SK-N-SH (cell line): ENCODE data around the gene SEC14L5. TPM values are rescaled to one million over a fixed set of nuclear protein-coding genes. Genes with fewer than 3 reads are reported as not detected.

ENCODE experiments used
- CTCF ChIA-PET: fragments of 300-600, 350-600 bp; formaldehyde crosslinking; extraction: SDS; loops from one replicate; lab custom pipeline; 2021; lab: Yijun Ruan, JAX
- POLR2A ChIA-PET: fragments of 350-600 bp; sonication (Branson Sonifier 250); formaldehyde crosslinking; extraction: SDS; loops from one replicate; lab custom pipeline; 2020; ENCODE audit warnings: antibody characterized with exemption, inconsistent platforms; lab: Yijun Ruan, JAX
- DNase-seq: peaks from one replicate; pipeline ENCODE4 v3.0.0; 2012
- H2AFZ ChIP-seq: fragments of 200-600 bp; sonication (generic); 2 replicates; pipeline ENCODE4 v1.8.1; 2016; ENCODE audit warnings: antibody characterized with exemption, mild to moderate bottlenecking, low read depth
- H3F3A ChIP-seq: fragments of 200-600 bp; sonication (generic); replicated peaks from 2 replicates; pipeline ENCODE3; 2016; ENCODE audit warnings: antibody characterized with exemption, mild to moderate bottlenecking; ENCODE audit not compliant: insufficient read depth
- H3K27ac ChIP-seq, 2 experiments: fragments of 200-500 bp in 1 of 2; fragments of 200-600 bp in 1 of 2; sonication (Bioruptor generic) in 1 of 2; sonication (generic), shearing (Covaris generic) in 1 of 2; 2 replicates each; pipeline versions ENCODE4 v1.5.1 to v1.6.1; 2014 to 2016; ENCODE audit warnings: low read depth in 2 of 2, inconsistent platforms in 1 of 2, low read length in 1 of 2, mild to moderate bottlenecking in 1 of 2, mixed read lengths in 1 of 2
- H3K27me3 ChIP-seq: fragments of 200-600 bp; sonication (generic), shearing (Covaris generic); 2 replicates; pipeline ENCODE4 v1.6.1; 2016; ENCODE audit warnings: mixed run types; ENCODE audit not compliant: insufficient read depth
- H3K36me3 ChIP-seq, 2 experiments: fragments of 200-500 bp in 1 of 2; fragments of 200-600 bp in 1 of 2; sonication (Bioruptor generic) in 1 of 2; sonication (generic) in 1 of 2; replicated peaks in 1 of 2; 2 replicates each; pipeline versions ENCODE3 to v1.5.1; 2014 to 2016; ENCODE audit warnings: low read length in 1 of 2, mild to moderate bottlenecking in 1 of 2; ENCODE audit not compliant: insufficient read depth in 2 of 2, control insufficient read depth in 1 of 2
- H3K4me1 ChIP-seq, 2 experiments: fragments of 200-500 bp in 1 of 2; fragments of 200-600 bp in 1 of 2; sonication (Bioruptor generic) in 1 of 2; sonication (generic), shearing (Covaris generic) in 1 of 2; 2 replicates each; pipeline versions ENCODE4 v1.5.1 to v1.6.1; 2014 to 2016; ENCODE audit warnings: low read depth in 1 of 2, low read length in 1 of 2, mixed run types in 1 of 2; ENCODE audit not compliant: insufficient read depth in 2 of 2, control insufficient read depth in 1 of 2
- H3K4me2 ChIP-seq: fragments of 200-600 bp; sonication (generic), shearing (Covaris generic); 2 replicates; pipeline ENCODE4 v1.6.1; 2017; ENCODE audit warnings: mixed run types
- H3K4me3 ChIP-seq, 2 experiments: fragments of 200-500 bp in 1 of 2; fragments of 200-600 bp in 1 of 2; sonication (Bioruptor generic) in 1 of 2; sonication (generic), shearing (Covaris generic) in 1 of 2; 2 replicates each; pipeline versions ENCODE4 v1.5.1 to v1.8.1; 2014 to 2016; ENCODE audit warnings: low read depth in 2 of 2, inconsistent platforms in 1 of 2, low read length in 1 of 2, mild to moderate bottlenecking in 1 of 2, mixed read lengths in 1 of 2, moderate library complexity in 1 of 2
- H3K79me2 ChIP-seq: fragments of 200-600 bp; sonication (generic); 2 replicates; pipeline ENCODE4 v1.8.1; 2017; ENCODE audit warnings: mild to moderate bottlenecking; ENCODE audit not compliant: insufficient read depth
- H3K9ac ChIP-seq: fragments of 200-600 bp; sonication (generic); 2 replicates; pipeline ENCODE4 v1.6.1; 2017; ENCODE audit warnings: mixed run types
- H3K9me2 ChIP-seq: fragments of 200-600 bp; sonication (generic); 2 replicates; pipeline ENCODE4 v1.6.1; 2017; ENCODE audit warnings: mixed run types
- H3K9me3 ChIP-seq: fragments of 200-600 bp; sonication (generic); 2 replicates; pipeline ENCODE4 v1.6.1; 2017; ENCODE audit warnings: mixed run types, mild to moderate bottlenecking, moderate library complexity
- H4K20me1 ChIP-seq: fragments of 200-600 bp; sonication (generic); 2 replicates; pipeline ENCODE4 v1.6.1; 2017; ENCODE audit warnings: mild to moderate bottlenecking, mixed run types; ENCODE audit not compliant: insufficient read depth
- CHD2 ChIP-seq: fragments of 150-350 bp; IDR thresholded peaks from 2 replicates; pipeline ENCODE4 v1.6.1; 2018; ENCODE audit warnings: low read length; ENCODE audit not compliant: partially characterized antibody
- ELF1 ChIP-seq: IDR thresholded peaks from 2 replicates; pipeline ENCODE4 v1.4.0; 2012
- EP300 ChIP-seq, 2 experiments: IDR thresholded peaks; 2 replicates each; pipeline versions ENCODE4 v1.4.0 to v1.6.1; 2012; ENCODE audit warnings: borderline replicate concordance in 1 of 2, low read depth in 1 of 2, low read length in 1 of 2
- FOSL2 ChIP-seq: IDR thresholded peaks from 2 replicates; pipeline ENCODE4 v1.4.0; 2012; ENCODE audit warnings: low read depth, mild to moderate bottlenecking, moderate library complexity, borderline replicate concordance
- JUND ChIP-seq: IDR thresholded peaks from 2 replicates; pipeline ENCODE4 v1.4.0; 2012
- MEF2A ChIP-seq: IDR thresholded peaks from 2 replicates; pipeline ENCODE4 v1.4.0; 2012; ENCODE audit warnings: low read depth, borderline replicate concordance
- MXI1 ChIP-seq: IDR thresholded peaks from 2 replicates; pipeline ENCODE4 v1.6.1; 2012; ENCODE audit warnings: mild to moderate bottlenecking, low read depth, low read length, improper control_type of control experiment
- NFIC ChIP-seq: IDR thresholded peaks from 2 replicates; pipeline ENCODE4 v1.4.0; 2012; ENCODE audit warnings: borderline replicate concordance
- POLR2AphosphoS5 ChIP-seq: IDR thresholded peaks from 2 replicates; pipeline ENCODE4 v1.6.1; 2012; ENCODE audit warnings: low read depth, low read length
- RXRA ChIP-seq: IDR thresholded peaks from 2 replicates; pipeline ENCODE4 v1.4.0; 2012; ENCODE audit warnings: low read depth, mild to moderate bottlenecking, borderline replicate concordance
- SIN3A ChIP-seq: IDR thresholded peaks from 2 replicates; pipeline ENCODE4 v1.6.1; 2012; ENCODE audit warnings: low read depth, mild to moderate bottlenecking, low read length, moderate library complexity, borderline replicate concordance
- SMC3 ChIP-seq: IDR thresholded peaks from 2 replicates; pipeline ENCODE4 v1.6.1; 2012; ENCODE audit warnings: low read depth, low read length, improper control_type of control experiment
- TEAD4 ChIP-seq: IDR thresholded peaks from 2 replicates; pipeline ENCODE4 v1.4.0; 2012; ENCODE audit warnings: mild to moderate bottlenecking, borderline replicate concordance; ENCODE audit not compliant: insufficient read depth
- WGBS: methylation state at CpG from one replicate; pipeline ENCODE4 v1.1.6; 2017; ENCODE audit warnings: low lambda C conversion rate; 5-methylcytosine and 5-hydroxymethylcytosine counted together
- polyA plus RNA-seq, 3 experiments: library from polyadenylated mRNA; depleted of rRNA; stranded (reverse); fragments of >200 nt; gene quantifications; 2 replicates each; pipeline ENCODE4 v1.2.3, GENCODE V29; 2012
- TF ChIP-seq, protein P1 (sequence below): fragments of 200-600 bp; sonication (generic); IDR thresholded peaks from 2 replicates; pipeline ENCODE4 v1.6.1; 2017; ENCODE audit warnings: antibody characterized with exemption, mild to moderate bottlenecking, moderate library complexity
- TF ChIP-seq, protein P2 (sequence below): IDR thresholded peaks from 2 replicates; pipeline ENCODE4 v1.4.0; 2012; ENCODE audit warnings: low read depth, borderline replicate concordance
- TF ChIP-seq, protein P3 (sequence below): fragments of 150-350 bp; IDR thresholded peaks from 2 replicates; pipeline ENCODE4 v1.6.1; 2017; ENCODE audit warnings: antibody characterized with exemption, low read length, low read depth, borderline replicate concordance
- TF ChIP-seq, protein P4 (sequence below): IDR thresholded peaks from 2 replicates; pipeline ENCODE4 v1.4.0; 2012; ENCODE audit warnings: low read depth
- TF ChIP-seq, protein P5 (sequence below): IDR thresholded peaks from 2 replicates; pipeline ENCODE4 v1.6.1; 2012; ENCODE audit warnings: mild to moderate bottlenecking, low read depth, low read length, moderate library complexity
- TF ChIP-seq, protein P6 (sequence below): IDR thresholded peaks from 2 replicates; pipeline ENCODE4; 2012
- TF ChIP-seq, protein P7 (sequence below): IDR thresholded peaks from 2 replicates; pipeline ENCODE4 v1.4.0; 2012; ENCODE audit warnings: low read depth, borderline replicate concordance

The SEC14L5 gene
- polyA plus RNA-seq, 1 of the 3 experiments (the other 2 are of a cell fraction), result 0.08 TPM

DNA sequence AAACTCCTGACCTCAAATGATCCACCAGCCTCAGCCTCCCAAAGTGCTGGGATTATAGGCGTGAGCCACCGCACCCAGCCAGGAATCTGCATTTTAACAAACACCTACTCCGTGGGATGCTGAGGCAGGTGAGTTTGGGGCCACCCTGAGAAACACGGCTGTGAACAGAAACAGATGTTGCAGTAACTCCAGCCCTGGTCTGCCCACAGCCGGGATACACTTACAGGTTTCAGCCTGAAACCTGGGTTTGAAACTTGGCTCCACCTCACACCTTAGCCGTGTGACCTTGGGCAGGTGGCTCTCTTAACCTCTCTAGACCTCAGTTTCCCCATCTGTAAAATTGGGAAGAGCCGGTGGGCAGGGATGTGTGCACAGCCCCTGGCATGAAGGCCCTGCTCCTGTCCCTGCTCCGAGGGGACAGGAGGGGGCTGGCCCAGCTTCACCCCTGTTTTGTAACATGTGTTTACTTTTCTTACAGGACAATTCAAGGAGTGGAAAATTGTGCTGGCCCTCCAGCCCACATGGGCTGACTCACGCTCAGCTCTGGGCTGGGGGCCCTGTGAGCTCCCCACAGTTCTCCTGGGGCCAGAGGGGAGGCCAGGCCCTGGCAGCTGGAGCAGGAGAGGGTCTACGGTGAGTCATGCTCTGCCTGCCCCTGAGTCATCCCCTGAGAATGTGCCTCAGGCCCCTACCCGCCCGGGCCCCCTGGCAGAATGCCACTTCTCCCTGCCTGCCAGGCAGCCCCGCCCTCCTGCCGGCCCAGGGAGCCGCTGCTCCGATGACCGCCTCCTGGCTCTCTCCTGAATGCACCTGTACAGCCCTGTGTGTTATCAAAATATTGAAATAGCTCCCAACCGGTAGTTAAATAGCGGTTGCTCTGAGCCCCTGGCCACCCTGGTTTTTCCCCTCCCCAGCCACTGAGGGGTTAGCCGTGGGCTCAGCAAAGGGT is 13.5 kb upstream of the SEC14L5 start:
- CTCF ChIA-PET, result no interaction called here
- H3K9me2 ChIP-seq, result no peaks in the 10 kb centered on the region
- H3K4me3 ChIP-seq, result peak overlapping the region in 1 of 2 experiments; percentile 19; a peak in 1 of 4 replicates
- no peak overlapping the region for H2AFZ ChIP-seq
- H3K27me3 ChIP-seq, result no peaks in the 10 kb centered on the region
- H3K4me2 ChIP-seq, result peak overlapping the region; percentile 60
- H3K27ac ChIP-seq, result peak overlapping the region; percentile 41 to 96; a peak in 3 of 4 replicates
- H3K79me2 ChIP-seq, result no peaks in the 10 kb centered on the region
- H3F3A ChIP-seq, result peaks cover 27% of the 10 kb centered on the region
- no peaks in the 10 kb centered on the region for H3K9me3 ChIP-seq
- H3K36me3 ChIP-seq, result no peaks in the 10 kb centered on the region
- DNase-seq, result peak; percentile 64
- H4K20me1 ChIP-seq, result no peaks in the 10 kb centered on the region
- POLR2A ChIA-PET, result no interaction called here
- peak overlapping the region; percentile 56; the same call in 1 of the 2 replicates for H3K9ac ChIP-seq
- 36% methylated on average over 12 of the region's 20 CpGs for WGBS
- peaks cover 6 to 37% of the 10 kb centered on the region in 2 experiments; a peak in 3 of 4 replicates for H3K4me1 ChIP-seq
- TF ChIP-seq MXI1 (no peak), TEAD4 (peak; percentile 97), CHD2 (no peak), RXRA (peak; percentile 94), MEF2A (peak; percentile 50; the same call in 1 of the 2 replicates), NFIC (peak; percentile 99), SMC3 (no peak), FOSL2 (peak; percentile 100), EP300 (IDR thresholded peaks at IDR 0.05; ENCODE audit: borderline replicate concordance in 1 of 2, low read depth in 1 of 2, low read length in 1 of 2) (peak; percentile 9 to 97; a peak in 2 of 4 replicates), POLR2AphosphoS5 (peak; percentile 73; the same call in 1 of the 2 replicates), JUND (peak; percentile 99), ELF1 (no peak), SIN3A (peak; percentile 79; the same call in 1 of the 2 replicates)
- TF ChIP-seq, protein P1, sequence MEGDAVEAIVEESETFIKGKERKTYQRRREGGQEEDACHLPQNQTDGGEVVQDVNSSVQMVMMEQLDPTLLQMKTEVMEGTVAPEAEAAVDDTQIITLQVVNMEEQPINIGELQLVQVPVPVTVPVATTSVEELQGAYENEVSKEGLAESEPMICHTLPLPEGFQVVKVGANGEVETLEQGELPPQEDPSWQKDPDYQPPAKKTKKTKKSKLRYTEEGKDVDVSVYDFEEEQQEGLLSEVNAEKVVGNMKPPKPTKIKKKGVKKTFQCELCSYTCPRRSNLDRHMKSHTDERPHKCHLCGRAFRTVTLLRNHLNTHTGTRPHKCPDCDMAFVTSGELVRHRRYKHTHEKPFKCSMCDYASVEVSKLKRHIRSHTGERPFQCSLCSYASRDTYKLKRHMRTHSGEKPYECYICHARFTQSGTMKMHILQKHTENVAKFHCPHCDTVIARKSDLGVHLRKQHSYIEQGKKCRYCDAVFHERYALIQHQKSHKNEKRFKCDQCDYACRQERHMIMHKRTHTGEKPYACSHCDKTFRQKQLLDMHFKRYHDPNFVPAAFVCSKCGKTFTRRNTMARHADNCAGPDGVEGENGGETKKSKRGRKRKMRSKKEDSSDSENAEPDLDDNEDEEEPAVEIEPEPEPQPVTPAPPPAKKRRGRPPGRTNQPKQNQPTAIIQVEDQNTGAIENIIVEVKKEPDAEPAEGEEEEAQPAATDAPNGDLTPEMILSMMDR, result no peak
- TF ChIP-seq, protein P2, sequence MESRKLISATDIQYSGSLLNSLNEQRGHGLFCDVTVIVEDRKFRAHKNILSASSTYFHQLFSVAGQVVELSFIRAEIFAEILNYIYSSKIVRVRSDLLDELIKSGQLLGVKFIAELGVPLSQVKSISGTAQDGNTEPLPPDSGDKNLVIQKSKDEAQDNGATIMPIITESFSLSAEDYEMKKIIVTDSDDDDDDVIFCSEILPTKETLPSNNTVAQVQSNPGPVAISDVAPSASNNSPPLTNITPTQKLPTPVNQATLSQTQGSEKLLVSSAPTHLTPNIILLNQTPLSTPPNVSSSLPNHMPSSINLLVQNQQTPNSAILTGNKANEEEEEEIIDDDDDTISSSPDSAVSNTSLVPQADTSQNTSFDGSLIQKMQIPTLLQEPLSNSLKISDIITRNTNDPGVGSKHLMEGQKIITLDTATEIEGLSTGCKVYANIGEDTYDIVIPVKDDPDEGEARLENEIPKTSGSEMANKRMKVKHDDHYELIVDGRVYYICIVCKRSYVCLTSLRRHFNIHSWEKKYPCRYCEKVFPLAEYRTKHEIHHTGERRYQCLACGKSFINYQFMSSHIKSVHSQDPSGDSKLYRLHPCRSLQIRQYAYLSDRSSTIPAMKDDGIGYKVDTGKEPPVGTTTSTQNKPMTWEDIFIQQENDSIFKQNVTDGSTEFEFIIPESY, result peak; percentile 81; the same call in 1 of the 2 replicates
- TF ChIP-seq, protein P3, sequence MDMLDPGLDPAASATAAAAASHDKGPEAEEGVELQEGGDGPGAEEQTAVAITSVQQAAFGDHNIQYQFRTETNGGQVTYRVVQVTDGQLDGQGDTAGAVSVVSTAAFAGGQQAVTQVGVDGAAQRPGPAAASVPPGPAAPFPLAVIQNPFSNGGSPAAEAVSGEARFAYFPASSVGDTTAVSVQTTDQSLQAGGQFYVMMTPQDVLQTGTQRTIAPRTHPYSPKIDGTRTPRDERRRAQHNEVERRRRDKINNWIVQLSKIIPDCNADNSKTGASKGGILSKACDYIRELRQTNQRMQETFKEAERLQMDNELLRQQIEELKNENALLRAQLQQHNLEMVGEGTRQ, result no peak
- TF ChIP-seq, protein P4, sequence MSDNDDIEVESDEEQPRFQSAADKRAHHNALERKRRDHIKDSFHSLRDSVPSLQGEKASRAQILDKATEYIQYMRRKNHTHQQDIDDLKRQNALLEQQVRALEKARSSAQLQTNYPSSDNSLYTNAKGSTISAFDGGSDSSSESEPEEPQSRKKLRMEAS, result peak; percentile 88
- TF ChIP-seq, protein P5, sequence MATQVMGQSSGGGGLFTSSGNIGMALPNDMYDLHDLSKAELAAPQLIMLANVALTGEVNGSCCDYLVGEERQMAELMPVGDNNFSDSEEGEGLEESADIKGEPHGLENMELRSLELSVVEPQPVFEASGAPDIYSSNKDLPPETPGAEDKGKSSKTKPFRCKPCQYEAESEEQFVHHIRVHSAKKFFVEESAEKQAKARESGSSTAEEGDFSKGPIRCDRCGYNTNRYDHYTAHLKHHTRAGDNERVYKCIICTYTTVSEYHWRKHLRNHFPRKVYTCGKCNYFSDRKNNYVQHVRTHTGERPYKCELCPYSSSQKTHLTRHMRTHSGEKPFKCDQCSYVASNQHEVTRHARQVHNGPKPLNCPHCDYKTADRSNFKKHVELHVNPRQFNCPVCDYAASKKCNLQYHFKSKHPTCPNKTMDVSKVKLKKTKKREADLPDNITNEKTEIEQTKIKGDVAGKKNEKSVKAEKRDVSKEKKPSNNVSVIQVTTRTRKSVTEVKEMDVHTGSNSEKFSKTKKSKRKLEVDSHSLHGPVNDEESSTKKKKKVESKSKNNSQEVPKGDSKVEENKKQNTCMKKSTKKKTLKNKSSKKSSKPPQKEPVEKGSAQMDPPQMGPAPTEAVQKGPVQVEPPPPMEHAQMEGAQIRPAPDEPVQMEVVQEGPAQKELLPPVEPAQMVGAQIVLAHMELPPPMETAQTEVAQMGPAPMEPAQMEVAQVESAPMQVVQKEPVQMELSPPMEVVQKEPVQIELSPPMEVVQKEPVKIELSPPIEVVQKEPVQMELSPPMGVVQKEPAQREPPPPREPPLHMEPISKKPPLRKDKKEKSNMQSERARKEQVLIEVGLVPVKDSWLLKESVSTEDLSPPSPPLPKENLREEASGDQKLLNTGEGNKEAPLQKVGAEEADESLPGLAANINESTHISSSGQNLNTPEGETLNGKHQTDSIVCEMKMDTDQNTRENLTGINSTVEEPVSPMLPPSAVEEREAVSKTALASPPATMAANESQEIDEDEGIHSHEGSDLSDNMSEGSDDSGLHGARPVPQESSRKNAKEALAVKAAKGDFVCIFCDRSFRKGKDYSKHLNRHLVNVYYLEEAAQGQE, result no peak
- TF ChIP-seq, protein P6, sequence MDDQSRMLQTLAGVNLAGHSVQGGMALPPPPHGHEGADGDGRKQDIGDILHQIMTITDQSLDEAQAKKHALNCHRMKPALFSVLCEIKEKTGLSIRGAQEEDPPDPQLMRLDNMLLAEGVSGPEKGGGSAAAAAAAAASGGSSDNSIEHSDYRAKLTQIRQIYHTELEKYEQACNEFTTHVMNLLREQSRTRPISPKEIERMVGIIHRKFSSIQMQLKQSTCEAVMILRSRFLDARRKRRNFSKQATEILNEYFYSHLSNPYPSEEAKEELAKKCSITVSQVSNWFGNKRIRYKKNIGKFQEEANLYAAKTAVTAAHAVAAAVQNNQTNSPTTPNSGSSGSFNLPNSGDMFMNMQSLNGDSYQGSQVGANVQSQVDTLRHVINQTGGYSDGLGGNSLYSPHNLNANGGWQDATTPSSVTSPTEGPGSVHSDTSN, result peak; percentile 76
- TF ChIP-seq, protein P7, sequence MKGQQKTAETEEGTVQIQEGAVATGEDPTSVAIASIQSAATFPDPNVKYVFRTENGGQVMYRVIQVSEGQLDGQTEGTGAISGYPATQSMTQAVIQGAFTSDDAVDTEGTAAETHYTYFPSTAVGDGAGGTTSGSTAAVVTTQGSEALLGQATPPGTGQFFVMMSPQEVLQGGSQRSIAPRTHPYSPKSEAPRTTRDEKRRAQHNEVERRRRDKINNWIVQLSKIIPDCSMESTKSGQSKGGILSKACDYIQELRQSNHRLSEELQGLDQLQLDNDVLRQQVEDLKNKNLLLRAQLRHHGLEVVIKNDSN, result peak; percentile 35; the same call in 1 of the 2 replicates
